GM12875 (cell line): ENCODE results near the gene MYCL.

ENCODE experiments used
- H3K4me3 ChIP-seq: one replicate; pipeline ENCODE4 v1.5.1; 2011; ENCODE audit warnings: low read depth, low read length, control low read depth
- CTCF ChIP-seq: IDR thresholded peaks from 2 replicates; pipeline ENCODE4 v1.5.1; 2011; ENCODE audit warnings: low read depth, mild to moderate bottlenecking, control low read depth, inconsistent platforms, low read length, moderate library complexity, borderline replicate concordance; ENCODE audit not compliant: insufficient read depth

MYCL gene

GRCh38 chr1:39940980-39941871 lies 39.5 kb upstream of the MYCL start:
- no peak for TF ChIP-seq CTCF
- no peak overlapping the region for H3K4me3 ChIP-seq

- no peak overlapping the region for H3K4me3 ChIP-seq
- no peak for TF ChIP-seq CTCF
Observed at GRCh38 chr1:39940253-39940652, 38.5 kb upstream of the MYCL start.

DNA sequence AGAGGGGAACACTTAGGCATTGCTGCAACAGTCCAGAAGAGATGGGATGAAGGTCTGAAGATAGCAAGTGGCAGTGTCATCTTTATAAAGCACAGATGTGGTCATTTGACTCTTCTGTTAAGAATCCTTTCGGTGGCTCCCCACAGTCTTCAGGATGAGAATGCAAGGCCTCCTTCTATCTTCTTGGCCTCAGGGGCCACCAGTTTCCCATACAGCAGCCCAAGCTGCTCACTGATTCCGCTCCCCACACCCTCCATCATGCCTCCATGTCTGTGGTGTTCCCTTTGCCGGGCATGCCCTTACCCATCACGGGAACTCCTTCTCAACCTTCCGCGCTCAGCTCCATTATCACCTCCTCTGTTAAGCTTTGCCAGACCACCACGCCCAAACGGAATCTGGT lies 37.1 kb upstream of the MYCL start:
- no peak for TF ChIP-seq CTCF
- no peak overlapping the region for H3K4me3 ChIP-seq

DNA sequence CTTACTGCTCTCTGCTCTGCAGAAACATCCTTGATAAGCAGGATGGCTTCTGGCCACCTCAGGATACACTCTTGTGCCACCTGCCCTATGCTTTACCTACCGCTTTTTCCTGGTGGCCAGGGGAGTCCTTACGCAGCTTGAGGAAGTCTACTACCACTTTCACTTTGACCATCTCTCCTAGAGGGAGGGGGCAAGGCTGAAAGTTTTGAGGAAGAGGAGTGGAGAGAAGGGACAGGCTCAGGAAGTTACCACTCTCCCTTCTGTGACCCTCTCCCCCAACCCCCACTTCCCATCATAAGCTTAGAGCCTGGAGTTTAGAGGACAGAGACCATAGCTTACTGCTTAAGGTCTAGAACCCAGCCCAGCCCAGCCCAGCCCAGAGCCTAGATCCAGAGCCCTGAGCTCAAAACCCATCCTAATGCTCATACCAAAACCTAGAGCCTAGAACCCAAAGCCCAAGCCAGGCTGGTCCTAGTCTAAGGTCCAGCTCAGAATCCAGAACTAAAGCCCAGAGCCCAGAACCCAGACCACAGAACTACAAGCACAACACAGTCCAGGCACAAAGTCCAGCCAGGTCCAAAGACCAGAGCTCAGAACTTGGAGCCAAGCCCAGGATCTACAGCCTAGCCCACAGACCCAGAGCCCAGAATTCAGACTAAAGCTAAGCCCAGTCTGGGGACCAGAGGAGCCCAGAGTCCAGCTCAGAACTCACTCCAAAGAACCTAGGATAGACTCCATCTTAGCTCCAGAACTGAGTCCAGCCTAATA lies 35.2 kb upstream of the MYCL start:
- H3K4me3 ChIP-seq, result no peak overlapping the region

DNA sequence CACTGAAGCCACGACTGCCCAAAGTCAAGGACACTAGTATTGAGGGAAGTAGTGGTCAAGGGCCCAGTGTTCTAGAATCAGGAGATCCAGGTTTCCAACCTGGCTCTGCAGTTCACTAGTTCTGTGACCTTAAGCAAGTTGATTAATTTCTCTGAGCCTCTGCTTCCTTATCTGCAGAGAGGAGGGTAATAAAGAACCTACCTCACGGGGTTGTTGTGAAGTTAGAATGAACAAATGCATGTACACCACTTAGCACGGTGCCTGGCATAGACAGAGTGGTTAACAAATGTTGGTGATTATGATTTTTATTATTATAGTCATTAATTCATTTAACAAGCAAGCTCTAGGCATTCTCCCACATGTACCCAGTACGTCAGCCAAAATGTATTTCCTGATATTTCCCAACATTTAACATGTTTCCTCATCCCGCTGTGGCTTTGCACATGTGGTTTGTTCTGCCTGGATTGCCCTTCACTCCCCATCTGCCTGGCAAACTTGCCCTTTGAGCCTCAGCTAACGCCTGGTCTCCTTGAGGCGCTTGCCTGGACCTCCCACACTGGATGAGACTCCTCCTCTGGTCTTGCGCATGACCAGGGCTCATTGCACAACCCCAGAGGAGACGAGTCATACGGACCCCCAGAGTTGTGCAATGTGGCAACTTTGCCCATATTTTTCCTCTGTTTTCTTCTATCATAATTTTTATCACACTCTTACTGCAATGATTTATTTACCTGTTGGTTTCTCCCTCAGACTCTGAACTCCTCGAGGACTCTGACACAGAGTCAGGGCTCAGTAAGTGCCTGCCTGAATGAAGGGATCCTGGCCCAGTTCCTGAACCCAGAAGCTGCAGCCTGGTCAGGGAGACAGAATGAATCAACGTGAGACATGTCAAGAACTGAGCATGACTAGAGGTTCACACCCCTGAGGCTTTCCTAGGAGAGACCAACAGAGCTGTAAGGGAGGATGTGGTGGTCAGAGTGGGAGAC lies 32.5 kb upstream of the MYCL start:
- no peak overlapping the region for H3K4me3 ChIP-seq
- no peak for TF ChIP-seq CTCF

More for the DNA sequence above, 35.2 kb upstream of the MYCL start:
- no peak for TF ChIP-seq CTCF

GRCh38 chr1:39928809-39929587 lies 27.3 kb upstream of the MYCL start:
- H3K4me3 ChIP-seq, result no peak overlapping the region
- no peak for TF ChIP-seq CTCF
